ENCODE data around the gene SRGAP1. TPM values are rescaled to one million over a fixed set of nuclear protein-coding genes. Genes with fewer than 3 reads are reported as not detected.

The SRGAP1 gene
- total and polyA plus RNA-seq, 9 of the 15 experiments (the other 6 are each of a cell fraction or from before 2014, with no cell fraction given), result 0.01 to 0.13 (median 0.04) TPM; not detected in 3

DNA sequence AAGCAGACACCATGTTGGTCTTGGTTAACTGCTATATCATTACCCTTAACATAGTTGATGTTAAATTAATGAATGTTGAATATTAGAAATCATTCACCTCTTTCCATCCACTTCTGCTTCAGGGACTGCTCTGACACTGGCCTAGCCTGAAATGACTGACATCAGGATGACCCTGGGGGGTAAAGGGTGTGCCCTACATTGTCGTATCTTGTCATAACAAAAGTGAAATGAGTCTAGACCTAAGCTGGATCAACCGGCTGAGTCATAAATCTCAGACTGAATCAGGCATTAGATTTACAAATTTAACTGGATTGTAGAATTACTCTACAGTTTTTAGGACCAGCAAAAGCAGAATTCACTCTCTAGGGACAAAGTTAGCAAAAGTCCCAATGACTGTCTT, 342.3 kb downstream of the SRGAP1 start (continued):
- TF ChIP-seq ARID3B (CRISPR knock-in tag; IDR thresholded peaks at IDR 0.05; ENCODE audit: borderline replicate concordance) (no peak), SMARCA5 (IDR thresholded peaks at IDR 0.05) (no peak), CBFA2T3 (IDR thresholded peaks at IDR 0.05) (0 out of 2 replicates have a peak, but pooled peaks have one; percentile 39), SIRT6 (IDR thresholded peaks at IDR 0.05; ENCODE audit: low read depth, low read length) (no peak), ZNF384 (IDR thresholded peaks at IDR 0.05; ENCODE audit: low read depth, low read length) (no peak), CCNT2 (IDR thresholded peaks at IDR 0.05; ENCODE audit: borderline replicate concordance, extremely low read depth, insufficient read length, low read depth, low read length) (no peak), NONO (IDR thresholded peaks at IDR 0.05; ENCODE audit: low read depth in 2 of 2, low read length in 1 of 2) (no peak), PURB (CRISPR knock-in tag; IDR thresholded peaks at IDR 0.05; ENCODE audit: low read depth) (no peak), ZNF830 (CRISPR knock-in tag; IDR thresholded peaks at IDR 0.05) (no peak), ZNF785 (CRISPR knock-in tag; IDR thresholded peaks at IDR 0.05) (no peak), RCOR1 (IDR thresholded peaks at IDR 0.05; ENCODE audit: borderline replicate concordance in 1 of 2, low read depth in 2 of 2, low read length in 2 of 2) (0 out of 4 replicates have a peak, but pooled peaks of 1 of the 2 experiments have one; percentile 35), C11orf30 (IDR thresholded peaks at IDR 0.05; ENCODE audit: low read depth) (no peak), ZNF134 (CRISPR knock-in tag; conservative IDR thresholded peaks at IDR 0.05) (no peak), NR1H2 (CRISPR knock-in tag; IDR thresholded peaks at IDR 0.05) (no peak), FOXA3 (CRISPR knock-in tag; conservative IDR thresholded peaks at IDR 0.05 in 1 of 2, IDR thresholded peaks at IDR 0.05 in 1 of 2) (no peak), ADNP (tag; IDR thresholded peaks at IDR 0.05) (no peak), EWSR1 (IDR thresholded peaks at IDR 0.05; ENCODE audit: borderline replicate concordance, low read depth, partially characterized antibody) (no peak), ETV1 (tag; conservative IDR thresholded peaks at IDR 0.05; ENCODE audit: low read depth) (no peak), MTA2 (IDR thresholded peaks at IDR 0.05; ENCODE audit: low read depth) (no peak), SMAD4 (CRISPR knock-in tag; conservative IDR thresholded peaks at IDR 0.05) (no peak), HDAC1 (IDR thresholded peaks at IDR 0.05) (peak in 1 of 2 experiments; percentile 45; a peak in 1 of 4 replicates)
- TF ChIP-seq, protein P1, sequence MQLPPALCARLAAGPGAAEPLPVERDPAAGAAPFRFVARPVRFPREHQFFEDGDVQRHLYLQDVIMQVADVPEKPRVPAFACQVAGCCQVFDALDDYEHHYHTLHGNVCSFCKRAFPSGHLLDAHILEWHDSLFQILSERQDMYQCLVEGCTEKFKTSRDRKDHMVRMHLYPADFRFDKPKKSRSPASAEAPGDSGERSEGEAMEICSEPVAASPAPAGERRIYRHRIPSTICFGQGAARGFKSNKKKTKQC (CRISPR knock-in tag; IDR thresholded peaks at IDR 0.05), result no peak
- TF ChIP-seq, protein P2, sequence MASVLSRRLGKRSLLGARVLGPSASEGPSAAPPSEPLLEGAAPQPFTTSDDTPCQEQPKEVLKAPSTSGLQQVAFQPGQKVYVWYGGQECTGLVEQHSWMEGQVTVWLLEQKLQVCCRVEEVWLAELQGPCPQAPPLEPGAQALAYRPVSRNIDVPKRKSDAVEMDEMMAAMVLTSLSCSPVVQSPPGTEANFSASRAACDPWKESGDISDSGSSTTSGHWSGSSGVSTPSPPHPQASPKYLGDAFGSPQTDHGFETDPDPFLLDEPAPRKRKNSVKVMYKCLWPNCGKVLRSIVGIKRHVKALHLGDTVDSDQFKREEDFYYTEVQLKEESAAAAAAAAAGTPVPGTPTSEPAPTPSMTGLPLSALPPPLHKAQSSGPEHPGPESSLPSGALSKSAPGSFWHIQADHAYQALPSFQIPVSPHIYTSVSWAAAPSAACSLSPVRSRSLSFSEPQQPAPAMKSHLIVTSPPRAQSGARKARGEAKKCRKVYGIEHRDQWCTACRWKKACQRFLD (CRISPR knock-in tag; IDR thresholded peaks at IDR 0.05), result no peak
- TF ChIP-seq, protein P3, sequence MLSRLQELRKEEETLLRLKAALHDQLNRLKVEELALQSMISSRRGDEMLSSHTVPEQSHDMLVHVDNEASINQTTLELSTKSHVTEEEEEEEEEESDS (CRISPR knock-in tag; IDR thresholded peaks at IDR 0.05), result no peak
- TF ChIP-seq, protein P4, sequence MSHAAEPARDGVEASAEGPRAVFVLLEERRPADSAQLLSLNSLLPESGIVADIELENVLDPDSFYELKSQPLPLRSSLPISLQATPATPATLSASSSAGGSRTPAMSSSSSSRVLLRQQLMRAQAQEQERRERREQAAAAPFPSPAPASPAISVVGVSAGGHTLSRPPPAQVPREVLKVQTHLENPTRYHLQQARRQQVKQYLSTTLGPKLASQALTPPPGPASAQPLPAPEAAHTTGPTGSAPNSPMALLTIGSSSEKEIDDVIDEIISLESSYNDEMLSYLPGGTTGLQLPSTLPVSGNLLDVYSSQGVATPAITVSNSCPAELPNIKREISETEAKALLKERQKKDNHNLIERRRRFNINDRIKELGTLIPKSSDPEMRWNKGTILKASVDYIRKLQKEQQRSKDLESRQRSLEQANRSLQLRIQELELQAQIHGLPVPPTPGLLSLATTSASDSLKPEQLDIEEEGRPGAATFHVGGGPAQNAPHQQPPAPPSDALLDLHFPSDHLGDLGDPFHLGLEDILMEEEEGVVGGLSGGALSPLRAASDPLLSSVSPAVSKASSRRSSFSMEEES (CRISPR knock-in tag; IDR thresholded peaks at IDR 0.05), result no peak

Data from K562 (cell line).